Activated CD8-positive, alpha-beta T cell treated with anti-CD3 and anti-CD28 coated beads for 36 hours (primary cell): Measurements from ENCODE around the gene DLL4. TPM values are rescaled to one million over a fixed set of nuclear protein-coding genes. Genes with fewer than 3 reads are reported as not detected.
A peak's percentile ranks its signal among the peaks of the same experiment; 100 is the strongest.
"Not testable (repeated sequence)": the region's sequence is repeated elsewhere in the genome, so short reads cannot be mapped to it uniquely, and the experiment has no call there.

Experiments used
- ATAC-seq: fragments of 200-7000 bp; cut with Tn5 transposase; one replicate; pipeline ENCODE4 v1.10.0; 2021; ENCODE audit warnings: mild to moderate bottlenecking, moderate library complexity
- CTCF ChIA-PET: fragments of 350-600 bp; sonication (Branson Sonifier 250); formaldehyde crosslinking; loops from one replicate; lab custom pipeline; 2021; ENCODE audit warnings: antibody characterized with exemption; lab: Charles Lee
- POLR2A ChIA-PET: fragments of 350-600 bp; sonication (Branson Sonifier 250); formaldehyde crosslinking; loops from one replicate; lab custom pipeline; 2021; ENCODE audit warnings: antibody characterized with exemption; lab: Charles Lee
- DNase-seq: peaks from one replicate; pipeline ENCODE4 v3.0.0-alpha.2; 2020
- H3K27ac Mint-ChIP-seq: one replicate; pipeline ENCODE4 v1.8.0; 2021; ENCODE audit warnings: mild to moderate bottlenecking, mixed read lengths
- H3K27me3 Mint-ChIP-seq: one replicate; pipeline ENCODE4 v1.8.0; 2021; ENCODE audit warnings: mixed read lengths
- H3K36me3 Mint-ChIP-seq: one replicate; pipeline ENCODE4 v1.8.0; 2021; ENCODE audit warnings: low read depth, mixed read lengths
- H3K4me1 Mint-ChIP-seq: one replicate; pipeline ENCODE4 v1.8.0; 2021; ENCODE audit warnings: low read depth, mixed read lengths
- H3K4me3 Mint-ChIP-seq: one replicate; pipeline ENCODE4 v1.8.0; 2021; ENCODE audit warnings: mild to moderate bottlenecking, moderate library complexity, mixed read lengths
- H3K9me3 Mint-ChIP-seq: one replicate; pipeline ENCODE4 v1.8.0; 2021; ENCODE audit warnings: mixed read lengths
- intact Hi-C: fragments of 100-400 bp; cut with micrococcal nuclease; formaldehyde crosslinking; loops from one replicate; pipeline ENCODE4 v1.10.0; 2022
- total RNA-seq, 2 experiments: library from RNA; stranded (reverse); gene quantifications; one replicate each; pipeline ENCODE4 v1.2.3, GENCODE V29; 2021
- TF ChIP-seq, protein P1 (sequence below): fragments of 200-600 bp; IDR thresholded peaks from one replicate; pipeline ENCODE4 v1.8.0; 2022; ENCODE audit warnings: antibody characterized with exemption, mild to moderate bottlenecking

Gene DLL4
- total RNA-seq, 2 experiments from 2014 or later: not detected

DNA sequence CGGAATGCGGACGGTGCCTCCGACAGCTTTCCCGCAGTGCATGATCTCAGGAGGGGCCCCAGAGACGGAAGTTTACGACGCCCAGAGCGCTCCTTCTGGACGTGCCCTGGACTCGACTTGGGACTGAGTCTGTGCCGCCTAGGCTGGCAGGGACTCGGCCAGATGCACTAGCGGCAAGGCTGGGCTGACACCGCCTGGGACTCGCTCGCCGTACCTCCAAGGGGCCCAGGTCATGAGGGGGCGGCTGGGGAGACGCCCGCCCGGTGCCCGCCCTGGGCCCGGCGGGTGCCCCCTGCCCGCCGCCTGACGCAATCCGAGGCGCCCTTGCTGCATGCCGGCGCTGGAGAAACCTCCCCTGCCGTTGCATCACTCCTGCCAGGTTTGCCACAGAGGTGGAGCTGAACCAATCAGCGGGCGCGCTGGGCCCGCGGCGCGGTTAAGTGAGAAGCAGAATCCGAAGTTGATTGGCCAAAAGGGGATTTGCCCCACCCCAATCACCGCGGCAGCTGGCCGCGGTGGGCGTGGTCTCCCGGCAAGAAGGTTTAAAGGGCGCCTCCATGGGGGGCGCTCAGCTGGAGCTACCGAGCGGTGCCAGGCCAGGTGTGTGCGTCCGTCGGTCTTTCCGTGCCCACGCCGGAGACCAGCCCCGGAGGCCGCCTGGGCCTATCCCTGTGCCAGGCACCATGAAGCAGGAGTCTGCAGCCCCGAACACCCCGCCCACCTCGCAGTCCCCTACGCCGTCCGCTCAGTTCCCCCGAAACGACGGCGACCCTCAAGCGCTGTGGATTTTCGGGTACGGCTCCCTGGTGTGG, 24.0 kb downstream of the DLL4 start, which contains the start of gene CHAC1:
TSS of gene CHAC1 (plus strand) at position 571 of the 812 bp plus-strand sequence. CDS start at position 684, 113 bp downstream.
- intact Hi-C loops: loop anchor here (10.0 kb wide), 1 partner anchor 48 kb away; no protein-coding TSS in a partner anchor

DNA sequence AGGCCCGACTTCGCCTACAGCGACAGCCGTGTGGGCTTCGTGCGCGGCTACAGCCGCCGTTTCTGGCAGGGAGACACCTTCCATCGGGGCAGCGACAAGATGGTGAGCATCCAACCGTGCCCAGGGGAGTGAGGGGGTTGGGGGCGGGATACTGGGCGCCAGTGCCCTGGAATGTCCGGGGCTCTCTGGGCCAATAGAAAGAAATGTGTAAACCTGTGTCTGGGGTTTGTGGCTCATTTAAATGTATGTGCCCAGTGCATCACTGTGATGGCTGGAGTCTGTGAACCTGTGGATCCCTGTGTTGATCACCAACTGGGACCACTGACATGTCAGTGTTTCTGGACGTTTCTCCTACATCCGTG, 24.6 kb downstream of the DLL4 start:
- peak overlapping the region; percentile 94 for H3K4me3 Mint-ChIP-seq
- no peaks in the 10 kb centered on the region for H3K27me3 Mint-ChIP-seq
- ChIA-PET CTCF (interaction anchor here (0.6 to 7.5 kb wide), 12 partner anchors 8 to 92 kb away, joined by 3 to 73 read pairs (median 4); no protein-coding TSS in a partner anchor), POLR2A (interaction anchor here (0.6 to 6.1 kb wide), 11 partner anchors 12 to 310 kb away, joined by 3 to 67 read pairs (median 4); partner anchors contain the start of genes DLL4 and INO80)
- DNase-seq (no peak), ATAC-seq (peak; percentile 1)
- H3K4me1 Mint-ChIP-seq: peaks cover 28% of the 10 kb centered on the region
- no peaks in the 10 kb centered on the region for H3K9me3 Mint-ChIP-seq
- peak overlapping the region; percentile 95 for H3K27ac Mint-ChIP-seq
- H3K36me3 Mint-ChIP-seq: peaks cover 37% of the 10 kb centered on the region
- intact Hi-C loops: loop anchor here (10.0 kb wide), 1 partner anchor 49 kb away; no protein-coding TSS in a partner anchor
- TF ChIP-seq, protein P1, sequence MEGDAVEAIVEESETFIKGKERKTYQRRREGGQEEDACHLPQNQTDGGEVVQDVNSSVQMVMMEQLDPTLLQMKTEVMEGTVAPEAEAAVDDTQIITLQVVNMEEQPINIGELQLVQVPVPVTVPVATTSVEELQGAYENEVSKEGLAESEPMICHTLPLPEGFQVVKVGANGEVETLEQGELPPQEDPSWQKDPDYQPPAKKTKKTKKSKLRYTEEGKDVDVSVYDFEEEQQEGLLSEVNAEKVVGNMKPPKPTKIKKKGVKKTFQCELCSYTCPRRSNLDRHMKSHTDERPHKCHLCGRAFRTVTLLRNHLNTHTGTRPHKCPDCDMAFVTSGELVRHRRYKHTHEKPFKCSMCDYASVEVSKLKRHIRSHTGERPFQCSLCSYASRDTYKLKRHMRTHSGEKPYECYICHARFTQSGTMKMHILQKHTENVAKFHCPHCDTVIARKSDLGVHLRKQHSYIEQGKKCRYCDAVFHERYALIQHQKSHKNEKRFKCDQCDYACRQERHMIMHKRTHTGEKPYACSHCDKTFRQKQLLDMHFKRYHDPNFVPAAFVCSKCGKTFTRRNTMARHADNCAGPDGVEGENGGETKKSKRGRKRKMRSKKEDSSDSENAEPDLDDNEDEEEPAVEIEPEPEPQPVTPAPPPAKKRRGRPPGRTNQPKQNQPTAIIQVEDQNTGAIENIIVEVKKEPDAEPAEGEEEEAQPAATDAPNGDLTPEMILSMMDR: no peak

More for the DNA sequence above, 24.0 kb downstream of the DLL4 start, which contains the start of gene CHAC1:
- ChIA-PET CTCF (interaction anchor here (0.6 to 7.5 kb wide), 14 partner anchors 9 to 95 kb away, joined by 3 to 73 read pairs (median 4); no protein-coding TSS in a partner anchor), POLR2A (interaction anchor here (0.6 to 6.1 kb wide), 18 partner anchors 11 to 310 kb away, joined by 3 to 67 read pairs (median 3); partner anchors contain the start of genes DLL4, INO80 and VPS18)
- Mint-ChIP-seq H3K27me3 (no peaks in the 10 kb centered on the region), H3K27ac (peak within 1 kb of the TSS; percentile 95), H3K36me3 (peaks cover 37% of the 10 kb centered on the region), H3K4me1 (peaks cover 28% of the 10 kb centered on the region), H3K9me3 (no peaks in the 10 kb centered on the region), H3K4me3 (peak within 1 kb of the TSS; percentile 94)
- DNase-seq: peak; percentile 99
- peak; percentile 92 for ATAC-seq
- TF ChIP-seq, protein P1: no peak

DNA sequence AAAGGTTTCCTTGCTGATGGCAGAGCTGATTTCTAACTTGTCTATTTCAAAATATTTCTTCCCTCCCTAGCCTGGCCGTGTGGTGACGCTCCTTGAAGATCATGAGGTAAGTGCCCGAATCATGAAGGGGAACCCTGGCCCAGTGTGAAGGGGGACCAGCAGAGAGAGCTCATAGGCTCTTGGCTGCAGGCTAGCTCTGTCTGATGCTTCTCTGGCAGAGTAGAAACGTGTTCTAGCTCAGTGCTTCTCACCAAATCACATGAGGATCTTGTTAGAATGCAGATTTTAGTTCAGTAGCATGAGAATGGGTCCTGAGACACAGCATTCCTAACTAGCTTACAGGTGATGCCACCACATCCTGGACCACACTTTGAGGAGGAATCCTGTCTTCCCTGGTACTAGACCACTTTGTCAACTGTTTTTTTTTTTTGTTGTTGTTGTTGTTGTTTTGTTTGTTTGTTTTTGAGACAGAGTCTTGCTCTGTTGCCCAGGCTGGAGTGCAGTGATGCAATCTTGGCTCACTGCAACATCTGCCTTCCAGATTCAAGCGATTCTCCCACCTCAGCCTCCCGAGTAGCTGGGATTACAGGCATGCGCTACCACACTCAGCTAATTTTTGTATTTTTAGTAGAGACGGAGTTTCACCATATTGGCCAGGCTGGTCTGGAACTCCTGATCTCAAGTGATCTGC, 25.2 kb downstream of the DLL4 start:
- not testable (repeated sequence) for H3K9me3 Mint-ChIP-seq, ATAC-seq, H3K27me3 Mint-ChIP-seq, DNase-seq
- Mint-ChIP-seq H3K27ac (peak overlapping the region; percentile 95), H3K36me3 (peaks cover 37% of the 10 kb centered on the region), H3K4me1 (peaks cover 28% of the 10 kb centered on the region), H3K4me3 (peak overlapping the region; percentile 94)
- POLR2A ChIA-PET: interaction anchor here (1.0 to 6.1 kb wide), 5 partner anchors 12 to 198 kb away, joined by 3 to 67 read pairs (median 4); no protein-coding TSS in a partner anchor
- intact Hi-C loops: loop anchor here (10.0 kb wide), 1 partner anchor 50 kb away; no protein-coding TSS in a partner anchor
- CTCF ChIA-PET: interaction anchor here (0.9 to 7.5 kb wide), 6 partner anchors 13 to 277 kb away, joined by 3 to 73 read pairs (median 6); partner anchors contain the start of genes CHP1 and EXD1

DNA sequence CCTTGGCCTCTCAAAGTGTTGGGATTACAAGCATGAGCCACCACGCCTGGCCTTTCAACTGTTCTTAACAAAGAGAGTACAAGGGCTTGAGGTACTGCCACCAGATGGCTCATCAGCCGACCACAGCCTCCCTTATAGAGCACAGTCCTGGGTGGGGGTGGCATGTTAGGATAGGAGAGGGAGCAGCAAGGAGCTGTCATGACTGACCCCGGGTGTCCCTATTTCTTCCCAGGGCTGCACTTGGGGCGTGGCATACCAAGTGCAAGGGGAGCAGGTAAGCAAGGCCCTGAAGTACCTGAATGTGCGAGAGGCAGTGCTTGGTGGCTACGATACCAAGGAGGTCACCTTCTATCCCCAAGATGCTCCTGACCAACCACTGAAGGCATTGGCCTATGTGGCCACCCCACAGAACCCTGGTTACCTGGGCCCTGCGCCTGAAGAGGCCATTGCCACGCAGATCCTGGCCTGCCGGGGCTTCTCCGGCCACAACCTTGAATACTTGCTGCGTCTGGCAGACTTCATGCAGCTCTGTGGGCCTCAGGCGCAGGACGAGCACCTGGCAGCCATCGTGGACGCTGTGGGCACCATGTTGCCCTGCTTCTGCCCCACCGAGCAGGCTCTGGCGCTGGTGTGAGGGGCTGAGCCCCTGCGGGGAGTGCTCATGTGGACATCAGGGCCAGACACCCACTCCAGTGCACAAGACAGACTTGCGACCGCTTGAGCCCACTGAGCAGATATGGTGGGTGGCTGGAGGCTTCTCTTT, 26.2 kb downstream of the DLL4 start:
- Mint-ChIP-seq H3K27ac (no peak overlapping the region), H3K4me1 (peaks cover 28% of the 10 kb centered on the region), H3K36me3 (peaks cover 37% of the 10 kb centered on the region), H3K9me3 (no peaks in the 10 kb centered on the region), H3K27me3 (no peaks in the 10 kb centered on the region), H3K4me3 (peak overlapping the region; percentile 94)
- ChIA-PET POLR2A (interaction anchor here (1.4 to 6.1 kb wide), 3 partner anchors 13 to 52 kb away, joined by 3 to 67 read pairs (median 4); no protein-coding TSS in a partner anchor), CTCF (interaction anchor here (0.9 to 7.5 kb wide), 5 partner anchors 14 to 276 kb away, joined by 3 to 73 read pairs (median 4); partner anchors contain the start of genes CHP1 and EXD1)
- TF ChIP-seq, protein P1: no peak
- no peak for DNase-seq
- intact Hi-C loops: loop anchor here (10.0 kb wide), 1 partner anchor 51 kb away; no protein-coding TSS in a partner anchor
- no peak for ATAC-seq
